Panc1 (cell line): ENCODE results near the gene CPNE7.

Experiments
- POLR2AphosphoS5 ChIP-seq: IDR thresholded peaks from 2 replicates; pipeline ENCODE4 v1.6.1; 2012; ENCODE audit warnings: mild to moderate bottlenecking, low read depth, low read length, moderate library complexity
- SIN3A ChIP-seq: IDR thresholded peaks from 2 replicates; pipeline ENCODE4 v1.6.1; 2012; ENCODE audit warnings: low read depth, mild to moderate bottlenecking, low read length, moderate library complexity, borderline replicate concordance; ENCODE audit not compliant: insufficient read depth
- TF ChIP-seq, protein P1 (sequence below): fragments of 450-650 bp; IDR thresholded peaks from 2 replicates; pipeline ENCODE4 v1.5.1; 2017; ENCODE audit warnings: mild to moderate bottlenecking

DNA sequence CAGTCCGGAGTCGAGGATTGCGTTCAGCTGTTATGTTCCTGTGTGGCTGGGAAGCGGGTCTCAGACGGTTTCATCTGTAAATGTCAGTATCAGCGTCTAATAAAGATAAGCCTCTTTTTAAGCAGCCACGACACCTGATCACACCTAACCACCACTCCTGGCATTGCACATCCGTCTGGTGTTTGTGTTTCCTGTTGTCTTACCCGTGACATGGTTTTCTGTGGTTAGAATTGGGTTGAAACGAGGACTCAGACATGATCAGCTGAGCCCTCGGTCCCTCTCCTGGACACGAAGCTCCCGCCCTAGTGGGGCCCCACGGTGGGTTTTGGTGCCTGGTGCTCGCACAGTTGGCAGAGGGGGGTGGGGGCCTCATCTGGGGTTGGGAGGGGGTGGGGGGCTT lies 18.3 kb downstream of the CPNE7 start:
- TF ChIP-seq, protein P1, sequence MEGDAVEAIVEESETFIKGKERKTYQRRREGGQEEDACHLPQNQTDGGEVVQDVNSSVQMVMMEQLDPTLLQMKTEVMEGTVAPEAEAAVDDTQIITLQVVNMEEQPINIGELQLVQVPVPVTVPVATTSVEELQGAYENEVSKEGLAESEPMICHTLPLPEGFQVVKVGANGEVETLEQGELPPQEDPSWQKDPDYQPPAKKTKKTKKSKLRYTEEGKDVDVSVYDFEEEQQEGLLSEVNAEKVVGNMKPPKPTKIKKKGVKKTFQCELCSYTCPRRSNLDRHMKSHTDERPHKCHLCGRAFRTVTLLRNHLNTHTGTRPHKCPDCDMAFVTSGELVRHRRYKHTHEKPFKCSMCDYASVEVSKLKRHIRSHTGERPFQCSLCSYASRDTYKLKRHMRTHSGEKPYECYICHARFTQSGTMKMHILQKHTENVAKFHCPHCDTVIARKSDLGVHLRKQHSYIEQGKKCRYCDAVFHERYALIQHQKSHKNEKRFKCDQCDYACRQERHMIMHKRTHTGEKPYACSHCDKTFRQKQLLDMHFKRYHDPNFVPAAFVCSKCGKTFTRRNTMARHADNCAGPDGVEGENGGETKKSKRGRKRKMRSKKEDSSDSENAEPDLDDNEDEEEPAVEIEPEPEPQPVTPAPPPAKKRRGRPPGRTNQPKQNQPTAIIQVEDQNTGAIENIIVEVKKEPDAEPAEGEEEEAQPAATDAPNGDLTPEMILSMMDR, result no peak
- TF ChIP-seq SIN3A, result no peak
- no peak for TF ChIP-seq POLR2AphosphoS5
